Neutrophil (primary cell): ENCODE results near the gene CPLX1.
"Not testable (repeated sequence)": the region's sequence is repeated elsewhere in the genome, so short reads cannot be mapped to it uniquely, and the experiment has no call there.

Source experiments
- H3K27ac ChIP-seq: fragments of 200-600 bp; sonication (generic); 2 replicates; pipeline ENCODE4 v1.5.1; 2016; ENCODE audit warnings: mild to moderate bottlenecking, moderate library complexity
- H3K27me3 ChIP-seq: fragments of 200-600 bp; sonication (generic); 2 replicates; pipeline ENCODE4 v1.6.0; 2016; ENCODE audit warnings: mild to moderate bottlenecking
- H3K36me3 ChIP-seq: fragments of 200-600 bp; sonication (generic); 2 replicates; pipeline ENCODE4 v1.5.1; 2017
- H3K4me1 ChIP-seq, 2 experiments: fragments of 200-600 bp in 1 of 2; sonication (generic) in 1 of 2; 1 replicate in 1 of 2; 2 replicates in 1 of 2; pipeline versions ENCODE4 v1.5.1 to v1.6.1; 2013 to 2016; ENCODE audit warnings: low read depth in 1 of 2, low read length in 1 of 2, mild to moderate bottlenecking in 1 of 2, moderate library complexity in 1 of 2; ENCODE audit not compliant: control insufficient read depth in 1 of 2, insufficient read depth in 1 of 2
- H3K4me3 ChIP-seq, 2 experiments: fragments of 200-600 bp in 1 of 2; sonication (generic) in 1 of 2; 1 replicate in 1 of 2; 2 replicates in 1 of 2; pipeline ENCODE4 v1.5.1; 2013 to 2016; ENCODE audit warnings: low read depth in 1 of 2, low read length in 1 of 2, mild to moderate bottlenecking in 1 of 2, moderate library complexity in 1 of 2
- H3K9me3 ChIP-seq: fragments of 200-600 bp; sonication (generic); 2 replicates; pipeline ENCODE4 v1.5.1; 2016
- CTCF ChIP-seq: fragments of 200-600 bp; sonication (generic); IDR thresholded peaks from 2 replicates; pipeline ENCODE4 v1.5.1; 2016; ENCODE audit warnings: antibody characterized with exemption

CPLX1 gene

DNA sequence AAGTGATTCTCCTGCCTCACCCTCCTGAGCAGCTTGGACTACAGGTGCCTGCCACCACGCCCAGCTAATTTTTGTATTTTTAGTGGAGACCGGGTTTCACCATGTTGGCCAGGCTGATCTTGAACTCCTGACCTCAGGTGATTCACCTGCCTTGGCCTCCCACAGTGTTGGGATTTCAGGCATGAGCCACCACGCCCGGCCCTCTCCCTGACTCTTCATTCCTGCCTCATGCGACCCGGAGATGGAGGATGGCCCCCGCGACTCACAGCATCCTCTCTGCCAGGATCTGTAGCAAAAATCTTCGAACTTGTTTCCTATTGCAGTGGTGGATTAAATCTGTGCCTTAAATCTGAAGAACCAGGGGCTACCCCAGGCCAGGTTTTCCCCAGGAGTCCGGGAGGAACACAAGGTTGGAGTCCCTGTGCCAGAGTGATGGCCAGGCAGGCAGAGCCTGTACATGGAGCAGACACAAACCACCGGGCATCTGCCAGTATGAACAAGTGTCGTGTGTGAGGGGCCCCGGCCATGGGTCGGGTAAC lies 11.5 kb downstream of the CPLX1 start:
- Histone ChIP-seq H3K4me1 (no peaks in the 10 kb centered on the region), H3K4me3 (no peak overlapping the region), H3K9me3 (no peaks in the 10 kb centered on the region), H3K27me3 (peaks cover 81% of the 10 kb centered on the region), H3K36me3 (no peaks in the 10 kb centered on the region), H3K27ac (no peak overlapping the region)
- TF ChIP-seq CTCF: no peak

- Histone ChIP-seq H3K27me3 (peaks cover 78% of the 10 kb centered on the region), H3K36me3 (no peaks in the 10 kb centered on the region), H3K4me1 (no peaks in the 10 kb centered on the region), H3K4me3 (no peak overlapping the region), H3K9me3 (no peaks in the 10 kb centered on the region), H3K27ac (no peak overlapping the region)
- no peak for TF ChIP-seq CTCF
Measured at GRCh38 chr4:813900-814299, 12.0 kb downstream of the CPLX1 start.

DNA sequence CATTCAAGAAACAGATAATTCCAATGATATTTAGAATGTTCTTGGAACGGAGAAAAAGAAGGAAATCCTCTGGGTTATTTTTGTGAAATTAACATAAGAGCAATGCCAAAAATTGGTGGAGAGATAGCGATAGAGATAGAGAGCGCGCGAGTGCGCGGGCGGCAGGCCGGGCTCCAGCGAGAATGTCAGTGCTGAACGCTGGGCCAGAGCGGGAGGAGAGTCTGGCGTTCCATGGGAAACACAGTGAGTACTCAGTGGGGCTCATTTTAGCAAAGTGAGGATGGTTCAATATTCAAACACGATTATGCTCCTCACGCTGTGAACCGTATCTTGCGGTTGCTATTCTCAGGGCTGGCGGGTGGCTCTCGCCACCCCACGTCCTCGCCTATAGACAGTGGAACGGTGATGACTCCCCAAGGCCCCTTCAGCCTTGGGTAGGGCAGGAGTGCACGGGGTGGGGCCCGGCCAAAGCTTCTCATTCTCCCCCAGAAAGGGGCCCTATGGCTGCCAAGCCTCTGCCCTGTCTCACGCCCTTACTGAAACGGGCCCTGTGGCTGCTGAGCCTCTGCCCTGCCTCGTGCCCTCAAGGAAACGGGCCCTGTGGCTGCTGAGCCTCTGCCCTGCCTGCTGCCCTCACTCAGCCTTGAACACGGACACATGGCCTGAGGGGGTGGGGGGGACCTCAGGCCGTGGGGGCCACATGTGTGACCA lies 16.9 kb downstream of the CPLX1 start:
- H3K4me1 ChIP-seq: no peaks in the 10 kb centered on the region
- no peaks in the 10 kb centered on the region for H3K9me3 ChIP-seq
- H3K4me3 ChIP-seq: no peak overlapping the region
- H3K27me3 ChIP-seq: peaks cover 78% of the 10 kb centered on the region
- H3K27ac ChIP-seq: no peak overlapping the region
- TF ChIP-seq CTCF: no peak
- H3K36me3 ChIP-seq: no peaks in the 10 kb centered on the region

GRCh38 chr4:807792-808191 lies 18.1 kb downstream of the CPLX1 start:
- peaks cover 65% of the 10 kb centered on the region for H3K27me3 ChIP-seq
- H3K27ac ChIP-seq: no peak overlapping the region
- H3K4me1 ChIP-seq: no peaks in the 10 kb centered on the region
- no peak overlapping the region for H3K4me3 ChIP-seq
- no peak for TF ChIP-seq CTCF
- no peaks in the 10 kb centered on the region for H3K9me3 ChIP-seq
- no peaks in the 10 kb centered on the region for H3K36me3 ChIP-seq

- H3K36me3 ChIP-seq, H3K4me3 ChIP-seq, H3K9me3 ChIP-seq, H3K27ac ChIP-seq, H3K4me1 ChIP-seq: not testable (repeated sequence)
- H3K27me3 ChIP-seq: peaks cover 64% of the 10 kb centered on the region
Measured at GRCh38 chr4:806979-807378, 18.9 kb downstream of the CPLX1 start.

GRCh38 chr4:804804-805203 lies 21.1 kb downstream of the CPLX1 start:
- Histone ChIP-seq H3K36me3 (no peaks in the 10 kb centered on the region), H3K9me3 (no peaks in the 10 kb centered on the region), H3K27ac (no peak overlapping the region), H3K4me1 (no peaks in the 10 kb centered on the region), H3K27me3 (peaks cover 66% of the 10 kb centered on the region), H3K4me3 (no peak overlapping the region)
- TF ChIP-seq CTCF: no peak
